HG02852 (cell line): ENCODE results near the gene CACNA1I.

ENCODE experiments used
- ATAC-seq: cut with Tn5 transposase; IDR thresholded peaks from one replicate; pipeline ENCODE4 v1.9.1; 2021; ENCODE audit warnings: mild to moderate bottlenecking, moderate library complexity; ENCODE audit not compliant: unreplicated experiment

The CACNA1I gene

GRCh38 chr22:39621826-39622225 lies 51.3 kb downstream of the CACNA1I start:
- no peak for ATAC-seq

- no peak for ATAC-seq
These were observed 52.4 kb downstream of the CACNA1I start for GRCh38 chr22:39622881-39623367.

DNA sequence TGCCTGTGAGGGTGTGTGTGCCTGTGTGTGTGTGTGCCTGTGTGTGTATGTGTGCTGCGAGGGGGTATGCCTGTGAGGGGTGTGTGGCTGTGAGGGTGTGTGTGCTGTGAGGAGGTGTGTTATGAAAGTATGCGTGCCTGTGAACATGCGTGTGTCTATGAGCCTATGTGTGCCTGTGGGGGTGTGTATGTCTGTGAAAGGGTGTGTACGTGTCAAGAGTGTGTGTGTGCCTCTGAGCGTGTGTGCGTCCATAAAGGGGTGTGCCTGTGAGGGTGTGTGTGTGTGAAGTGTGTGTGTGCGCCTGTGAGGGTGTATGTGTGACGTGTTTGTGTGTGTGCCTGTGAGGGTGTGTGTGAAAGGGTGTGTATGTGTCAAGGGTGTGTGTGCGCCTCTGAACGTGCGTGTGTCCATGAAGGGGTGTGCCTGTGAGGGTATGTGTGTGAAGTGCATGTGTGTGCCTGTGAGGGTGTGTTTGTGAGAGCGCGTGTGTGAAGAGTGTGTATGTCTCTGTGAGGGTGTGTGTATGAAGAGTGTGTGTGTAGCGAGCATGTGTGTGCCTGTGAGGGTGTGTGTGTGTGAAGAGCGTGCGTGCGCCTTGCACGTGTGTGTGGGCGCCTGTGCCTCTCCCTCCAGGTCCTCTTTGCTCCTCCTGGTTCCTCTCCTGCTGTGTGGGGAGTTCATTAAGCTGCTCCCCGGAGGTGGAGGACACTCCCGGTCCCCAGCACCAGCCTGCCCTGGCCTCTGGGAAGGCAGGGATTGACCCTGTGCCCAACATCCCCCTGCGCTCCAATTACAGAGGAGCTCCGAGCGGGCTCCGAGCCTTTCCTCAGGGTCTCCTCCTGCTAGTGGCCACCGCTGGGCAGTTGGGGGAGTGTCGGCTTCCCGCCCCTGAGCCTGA lies 53.3 kb downstream of the CACNA1I start:
- ATAC-seq = no peak

DNA sequence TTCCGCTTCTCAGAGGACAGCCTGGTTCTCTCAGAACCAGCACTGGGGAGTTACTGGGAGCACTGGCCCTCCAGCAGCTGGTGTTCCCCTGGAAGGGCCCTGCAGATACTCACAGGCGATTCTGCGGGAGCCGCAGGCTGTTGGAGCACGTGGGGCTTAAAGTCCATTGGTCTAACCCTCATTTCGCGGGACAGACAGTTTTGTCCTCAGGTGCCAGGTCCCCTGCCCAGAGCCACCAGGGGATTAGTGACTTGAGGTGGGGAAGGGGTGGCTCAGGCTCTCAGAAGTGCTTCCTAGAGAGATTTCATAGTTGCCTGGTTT lies 53.9 kb downstream of the CACNA1I start:
- no peak for ATAC-seq

DNA sequence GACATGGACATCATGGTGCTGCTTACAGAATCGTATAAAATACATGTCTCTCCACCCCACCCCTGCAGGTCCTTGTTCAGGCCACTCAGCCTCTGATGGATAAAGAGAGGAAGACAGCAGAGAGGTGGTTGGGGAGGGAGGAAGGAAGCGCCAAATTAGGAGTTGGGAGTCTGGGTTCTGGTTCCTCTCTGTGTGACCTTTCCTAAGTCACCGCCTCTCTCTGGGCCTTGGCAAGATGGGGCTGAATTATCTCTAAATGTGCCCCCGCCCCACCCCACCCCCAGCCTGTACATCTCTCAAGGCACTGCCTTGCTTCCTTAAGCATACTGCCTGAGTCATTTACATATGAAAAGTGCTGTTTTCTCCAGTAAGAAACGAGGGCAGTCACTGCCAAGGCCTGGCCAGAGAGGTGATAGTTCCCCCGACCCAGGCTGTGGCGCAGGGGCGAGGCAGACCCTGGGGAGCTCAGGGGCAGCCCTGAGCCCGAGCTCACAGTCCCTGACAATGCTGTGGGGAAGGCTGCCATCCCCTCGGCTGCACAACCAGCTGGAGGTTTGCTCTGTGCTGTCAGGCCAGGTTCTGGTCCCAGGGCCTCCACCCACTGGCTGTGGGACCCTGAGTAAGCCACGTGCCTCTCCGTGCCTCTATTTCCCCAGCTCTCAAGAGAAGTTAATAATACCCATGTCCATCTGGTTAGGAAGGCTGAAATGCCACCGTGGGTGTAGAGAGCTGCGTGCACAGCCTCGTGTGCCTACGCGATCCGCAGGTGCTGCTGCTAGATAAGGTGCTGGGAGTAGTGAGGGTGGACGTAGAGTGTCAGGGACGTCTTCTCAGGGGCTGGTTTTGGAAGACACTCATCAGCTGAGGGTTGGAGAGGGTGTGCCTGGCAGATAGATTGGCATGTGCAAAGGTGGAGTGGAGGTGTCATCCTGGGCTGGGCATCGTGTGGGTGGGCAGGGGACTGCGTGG lies 55.3 kb downstream of the CACNA1I start:
- ATAC-seq = no peak

DNA sequence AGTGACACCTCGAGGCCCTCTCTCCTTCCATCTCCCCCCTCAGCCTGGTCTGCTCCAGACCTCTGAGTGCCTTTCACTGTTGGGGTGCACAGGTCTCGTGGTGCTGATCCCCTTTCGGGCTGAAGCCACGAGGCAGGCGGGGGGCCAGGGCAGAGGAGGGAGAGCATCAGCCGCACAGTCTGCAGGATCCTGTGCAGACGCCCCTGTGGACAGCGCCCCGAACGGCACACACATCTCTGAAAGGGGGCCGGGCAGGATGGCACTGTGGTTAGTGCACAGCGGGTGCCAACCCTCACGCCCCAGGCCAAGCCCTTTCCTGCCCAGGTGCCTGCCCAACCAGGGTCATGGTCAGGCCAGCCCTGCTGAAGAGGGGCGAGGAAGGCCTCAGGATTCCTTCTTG lies 56.7 kb downstream of the CACNA1I start:
- no peak for ATAC-seq

DNA sequence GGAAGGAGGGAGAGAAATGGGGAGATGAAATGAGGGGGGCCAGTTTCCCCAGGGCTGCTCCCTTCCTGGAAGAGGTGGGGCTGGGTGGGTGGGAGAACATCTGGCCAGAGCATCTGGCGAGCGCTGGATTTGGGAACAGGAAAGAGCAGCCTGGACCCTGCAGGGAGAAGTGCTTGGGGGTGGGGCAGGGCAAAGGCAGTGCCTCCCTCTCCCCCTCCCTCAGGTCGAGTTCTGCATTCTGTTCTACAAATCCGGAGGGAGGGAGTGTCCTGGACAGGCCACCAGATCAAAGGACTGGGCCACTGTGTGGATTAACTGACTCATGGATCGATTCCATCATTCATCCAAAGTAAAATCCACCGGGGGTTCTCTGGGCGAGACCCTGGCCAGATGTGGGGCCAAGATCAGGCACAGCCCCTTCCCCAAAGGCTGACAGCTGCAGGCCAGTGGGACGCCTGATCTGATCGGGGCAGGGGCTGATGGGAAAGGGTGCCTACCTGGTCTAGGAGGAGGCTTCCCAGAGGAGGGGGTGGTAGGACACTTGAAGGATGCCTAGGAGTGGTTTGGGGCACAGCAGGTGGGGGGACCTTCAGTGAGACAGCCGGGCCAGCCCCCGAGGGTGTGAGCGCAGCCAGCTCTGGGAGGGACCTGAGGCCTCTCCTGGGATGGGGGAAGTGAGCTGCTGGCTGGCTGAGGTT lies 57.5 kb downstream of the CACNA1I start:
- ATAC-seq = no peak

GRCh38 chr22:39628563-39629080 lies 58.1 kb downstream of the CACNA1I start:
- ATAC-seq = no peak

DNA sequence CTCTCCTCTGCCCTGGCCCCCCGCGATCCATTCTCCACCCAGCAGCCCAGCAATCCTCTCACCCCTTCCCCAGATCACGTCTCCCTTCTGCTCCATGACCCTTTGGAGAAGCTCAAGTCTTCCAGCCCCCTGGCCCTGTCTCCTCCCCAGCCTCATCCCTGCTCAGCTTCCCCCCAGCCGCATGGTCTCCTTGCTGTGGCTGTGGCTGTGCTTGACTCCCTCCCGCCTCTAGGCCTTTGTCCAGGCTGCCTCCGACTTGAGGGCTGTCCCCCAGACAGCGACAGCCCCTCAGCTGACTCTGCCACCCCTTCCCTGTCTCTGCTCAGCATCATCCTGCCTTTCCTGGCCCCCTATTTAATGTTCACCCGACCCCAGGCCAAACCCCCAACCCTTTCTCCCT lies 59.3 kb downstream of the CACNA1I start:
- no peak for ATAC-seq

- no peak for ATAC-seq
These were observed 60.2 kb downstream of the CACNA1I start for GRCh38 chr22:39630721-39631120.

DNA sequence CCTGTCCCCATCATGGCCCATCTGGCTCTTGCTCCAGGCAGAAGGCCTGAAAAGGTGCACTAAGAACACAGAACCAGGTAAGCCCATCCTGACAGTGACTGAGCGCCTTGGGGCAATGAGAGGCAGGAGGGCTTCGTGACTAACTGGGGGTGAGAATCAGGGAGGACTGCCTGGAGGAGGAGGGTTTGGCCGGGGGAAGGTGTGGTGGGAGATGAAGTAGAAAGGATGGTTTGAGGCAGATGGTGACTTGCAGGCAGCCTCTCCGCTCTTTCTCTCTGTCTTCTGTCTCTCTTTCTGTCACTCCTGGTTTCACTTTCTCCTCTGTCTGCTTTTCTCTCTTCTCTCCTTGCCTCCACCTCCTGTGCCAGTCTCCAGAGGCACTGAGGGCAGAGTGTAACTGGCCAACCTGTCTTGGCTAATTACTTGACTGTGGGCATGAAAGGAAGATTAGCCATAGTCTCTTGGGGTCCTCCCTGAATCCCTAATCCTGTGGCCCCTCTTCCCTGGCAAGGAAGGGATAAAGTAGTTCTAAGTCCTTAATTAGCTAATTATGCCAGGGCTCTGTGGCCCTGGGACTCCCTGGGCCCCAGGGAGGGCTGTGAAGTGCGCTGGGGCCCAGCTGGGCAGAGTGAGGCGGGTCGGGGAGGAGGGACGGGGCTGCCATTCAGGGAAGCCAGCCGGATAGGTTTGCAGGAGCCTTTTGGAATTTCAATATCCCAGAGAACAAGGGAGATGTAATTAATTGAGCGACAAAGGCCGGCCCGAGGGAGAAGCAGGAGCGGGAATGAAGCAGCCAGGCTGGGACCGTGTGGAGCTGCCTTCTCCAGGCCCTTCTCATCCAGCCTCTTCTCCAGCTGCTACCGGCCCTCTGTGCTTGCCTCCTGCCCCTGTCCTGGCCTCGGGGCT lies 61.1 kb downstream of the CACNA1I start:
- ATAC-seq = no peak

DNA sequence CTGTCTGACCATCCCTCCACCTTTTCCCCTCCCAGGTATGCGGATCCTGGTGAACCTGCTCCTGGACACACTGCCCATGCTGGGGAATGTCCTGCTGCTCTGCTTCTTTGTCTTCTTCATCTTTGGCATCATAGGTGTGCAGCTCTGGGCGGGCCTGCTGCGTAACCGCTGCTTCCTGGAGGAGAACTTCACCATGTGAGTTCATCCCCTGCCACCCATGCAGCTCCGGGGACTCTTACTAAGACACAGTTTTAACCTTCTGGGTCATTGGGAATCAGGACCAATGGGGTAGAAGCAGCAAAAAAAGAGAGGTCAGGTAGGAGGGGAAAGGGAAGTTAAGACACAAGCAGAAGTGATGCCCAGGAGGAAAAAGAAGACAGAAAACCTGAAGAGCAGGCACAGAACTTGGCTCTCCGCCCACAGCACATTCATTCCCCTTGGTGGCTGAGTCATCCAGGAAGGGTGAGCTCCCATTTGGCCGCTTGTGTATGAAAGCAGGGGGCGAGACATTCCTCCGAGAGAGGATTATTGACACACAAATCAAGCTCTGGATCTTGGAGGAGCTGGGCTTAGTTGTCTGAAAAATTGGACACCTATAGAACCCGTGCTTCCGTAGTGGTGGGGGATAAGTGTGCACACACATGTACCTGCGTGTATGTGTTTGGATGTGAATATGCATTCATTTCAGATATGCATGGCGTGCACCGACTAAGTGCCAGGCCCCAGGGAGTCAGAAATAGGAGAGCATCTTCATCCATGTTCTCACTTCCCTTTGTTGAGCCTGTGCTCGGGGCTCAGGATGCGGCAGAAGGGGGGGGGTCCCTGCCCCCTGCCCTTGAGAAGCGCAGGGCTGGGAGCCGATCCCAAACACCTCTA lies 64.2 kb downstream of the CACNA1I start:
- no peak for ATAC-seq

DNA sequence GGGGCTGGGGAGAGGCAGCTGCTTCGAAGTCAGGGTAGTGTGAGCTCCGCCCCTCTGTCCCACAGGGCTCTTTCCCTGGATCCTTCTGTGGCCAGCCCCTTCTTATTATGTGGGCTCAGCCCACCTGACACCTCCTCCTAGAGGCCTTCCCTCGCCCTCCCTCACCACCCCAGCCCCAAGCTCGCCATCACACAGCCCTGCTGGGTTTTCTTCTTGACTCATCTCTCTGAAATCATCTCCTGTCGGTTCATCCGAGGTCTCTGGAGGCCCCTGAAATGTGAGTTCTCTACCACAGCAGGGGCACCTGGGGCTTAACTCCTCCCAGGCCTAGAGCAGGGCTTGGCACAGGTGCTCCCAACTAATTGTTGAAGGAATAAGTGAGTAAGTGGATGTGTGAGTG lies 65.2 kb downstream of the CACNA1I start:
- no peak for ATAC-seq

DNA sequence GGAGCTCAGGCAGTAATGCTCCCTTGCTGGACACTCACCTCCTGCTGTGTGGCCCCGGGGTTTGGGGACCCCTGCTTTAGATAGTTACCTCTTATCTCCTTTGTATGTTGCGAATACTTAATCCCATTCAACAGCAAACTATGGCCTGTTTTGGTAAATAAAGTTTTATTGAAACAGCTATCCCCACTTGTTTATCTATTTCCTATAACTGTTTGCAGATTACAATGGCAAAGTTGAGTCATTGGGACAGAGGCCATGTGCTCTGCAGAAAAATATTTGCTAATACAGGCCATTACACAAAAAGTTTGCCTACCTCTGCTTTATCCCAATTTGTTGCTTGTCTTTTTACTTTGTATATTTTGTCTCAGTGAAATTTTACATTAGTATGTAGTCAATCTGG lies 68.4 kb downstream of the CACNA1I start:
- ATAC-seq = no peak

GRCh38 chr22:39641660-39642310 lies 71.2 kb downstream of the CACNA1I start:
- no peak for ATAC-seq

DNA sequence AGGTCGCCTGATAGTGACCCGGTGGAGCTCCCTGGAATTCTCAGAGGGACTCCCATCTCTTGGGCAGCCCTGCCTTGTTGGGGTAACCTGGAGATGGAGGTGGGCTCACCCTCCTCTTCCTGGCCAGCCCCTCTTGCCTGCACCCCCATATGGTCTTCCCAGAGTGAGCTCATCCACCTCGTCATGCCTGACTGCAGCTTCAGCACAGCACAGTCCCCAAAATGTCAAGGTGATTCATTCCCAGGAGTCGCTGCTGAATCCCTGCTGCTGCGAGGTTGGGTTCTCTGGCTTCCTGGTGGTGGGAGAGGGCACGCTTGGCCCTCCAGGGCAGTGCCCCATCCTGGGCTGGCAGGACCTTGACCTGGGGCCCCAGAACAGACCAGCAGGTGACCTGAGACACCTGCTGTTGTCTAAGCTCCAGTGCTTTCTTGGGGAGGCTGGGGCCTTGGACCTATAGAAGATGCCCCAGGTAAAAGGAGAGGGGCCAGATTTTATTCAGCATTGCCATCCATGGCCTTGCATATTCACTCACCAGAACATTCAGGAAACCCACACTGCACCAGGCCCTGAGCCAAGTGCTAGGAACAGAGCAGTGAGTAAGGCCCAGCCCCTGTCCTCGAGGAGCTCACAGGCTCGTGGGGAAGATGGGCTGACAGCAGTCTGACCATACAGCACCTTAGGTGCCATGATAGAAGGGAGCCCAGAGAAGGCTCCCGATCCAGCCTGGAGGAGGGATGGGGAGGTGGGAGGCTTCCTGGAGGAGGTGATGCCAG lies 72.9 kb downstream of the CACNA1I start:
- no peak for ATAC-seq

DNA sequence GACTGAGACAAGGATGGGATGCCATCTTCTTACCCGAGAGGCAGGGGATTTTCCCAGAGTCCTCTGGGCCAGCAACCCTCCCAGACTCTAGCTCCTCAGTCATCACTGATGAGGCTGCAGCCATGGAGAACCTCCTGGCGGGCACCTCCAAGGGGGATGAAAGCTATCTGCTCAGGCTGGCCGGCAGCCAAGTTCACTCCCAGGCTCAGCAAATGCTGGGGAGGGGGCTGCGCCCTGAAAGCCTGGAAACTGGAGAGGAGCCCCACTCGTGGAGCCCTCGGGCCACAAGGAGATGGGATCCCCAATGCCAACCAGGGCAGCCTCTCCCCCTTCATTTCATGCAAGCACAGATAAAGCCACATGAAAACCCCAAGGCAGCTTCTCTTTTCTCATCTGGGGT lies 75.0 kb downstream of the CACNA1I start:
- no peak for ATAC-seq
